ENCODE data around the gene PHOX2A.

Gene PHOX2A

DNA sequence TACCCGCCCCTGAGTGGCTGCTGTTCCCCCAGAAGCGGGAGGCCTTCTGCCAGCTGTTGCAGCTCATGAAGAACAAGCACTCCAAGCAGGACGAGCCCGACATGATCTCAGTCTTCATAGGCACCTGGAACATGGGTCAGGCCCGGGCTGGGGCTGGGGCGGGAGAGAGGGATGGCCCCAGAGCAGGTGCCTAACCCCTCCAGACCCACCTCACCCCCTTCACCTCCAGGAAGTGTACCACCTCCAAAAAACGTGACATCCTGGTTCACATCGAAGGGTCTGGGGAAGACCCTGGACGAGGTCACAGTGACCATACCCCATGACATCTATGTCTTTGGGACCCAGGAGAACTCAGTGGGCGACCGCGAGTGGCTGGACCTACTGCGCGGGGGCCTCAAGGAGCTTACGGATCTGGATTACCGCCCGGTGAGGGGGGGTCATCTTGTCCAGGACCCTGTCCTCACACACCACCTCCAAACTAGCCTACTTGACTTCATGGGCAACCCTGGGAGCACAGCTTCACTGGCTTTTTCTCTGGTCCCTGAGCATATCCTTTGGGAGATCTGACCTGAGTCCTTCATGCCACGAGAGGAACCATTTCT lies 13.1 kb downstream of the PHOX2A start:
- Histone ChIP-seq H3K27me3 (ENCODE audit: control insufficient read depth, insufficient read depth, low read length) (no peaks in the 10 kb centered on the region), H3K9ac (ENCODE audit: low read depth, low read length) (no peak overlapping the region), H3K4me3 (ENCODE audit: low read depth, low read length) (no peak overlapping the region), H3K9me3 (ENCODE audit: control insufficient read depth, insufficient read depth, low read length) (no peaks in the 10 kb centered on the region), H3K36me3 (ENCODE audit: control insufficient read depth, insufficient read depth, low read length) (peaks cover 71% of the 10 kb centered on the region), H3K4me1 (ENCODE audit: control insufficient read depth, insufficient read depth, low read length) (no peaks in the 10 kb centered on the region)

DNA sequence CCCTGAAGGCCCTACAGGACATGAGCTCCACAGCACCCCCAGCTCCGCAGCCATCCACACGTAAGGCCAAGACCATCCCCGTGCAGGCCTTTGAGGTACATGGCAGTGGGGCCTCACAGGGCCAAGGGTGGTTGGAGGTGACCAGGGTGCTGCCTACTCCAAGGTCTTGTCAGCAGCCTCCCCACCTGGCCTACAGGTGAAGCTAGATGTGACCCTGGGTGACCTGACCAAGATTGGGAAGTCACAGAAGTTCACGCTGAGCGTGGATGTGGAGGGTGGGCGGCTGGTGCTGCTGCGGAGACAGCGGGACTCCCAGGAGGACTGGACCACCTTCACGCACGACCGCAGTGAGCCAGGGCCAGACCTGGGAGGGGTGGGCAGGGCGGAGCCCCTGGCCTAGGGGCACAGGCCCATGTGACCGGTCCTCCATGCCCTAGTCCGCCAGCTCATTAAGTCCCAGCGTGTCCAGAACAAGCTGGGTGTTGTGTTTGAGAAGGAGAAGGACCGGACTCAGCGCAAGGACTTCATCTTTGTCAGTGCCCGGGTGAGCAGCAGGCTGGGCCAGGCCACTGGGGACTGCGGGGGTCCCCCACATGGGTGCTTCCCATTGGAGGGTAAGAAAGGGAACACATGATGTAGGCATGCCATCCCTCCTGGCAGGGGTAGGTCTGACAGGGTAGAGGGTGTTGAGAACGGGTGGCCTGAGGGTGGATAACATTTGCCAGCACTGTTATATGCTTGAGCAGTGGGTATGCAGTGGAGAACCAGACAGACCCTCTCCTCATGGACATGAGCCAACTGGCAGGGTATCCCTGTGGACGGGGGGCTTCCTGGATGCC lies 13.8 kb downstream of the PHOX2A start:
- H3K4me1 ChIP-seq (ENCODE audit: control insufficient read depth, insufficient read depth, low read length): peaks cover 2% of the 10 kb centered on the region
- H3K9me3 ChIP-seq (ENCODE audit: control insufficient read depth, insufficient read depth, low read length): no peaks in the 10 kb centered on the region
- no peak overlapping the region for H3K9ac ChIP-seq (ENCODE audit: low read depth, low read length)
- H3K27me3 ChIP-seq (ENCODE audit: control insufficient read depth, insufficient read depth, low read length): no peaks in the 10 kb centered on the region
- peaks cover 64% of the 10 kb centered on the region for H3K36me3 ChIP-seq (ENCODE audit: control insufficient read depth, insufficient read depth, low read length)
- no peak overlapping the region for H3K4me3 ChIP-seq (ENCODE audit: low read depth, low read length)

DNA sequence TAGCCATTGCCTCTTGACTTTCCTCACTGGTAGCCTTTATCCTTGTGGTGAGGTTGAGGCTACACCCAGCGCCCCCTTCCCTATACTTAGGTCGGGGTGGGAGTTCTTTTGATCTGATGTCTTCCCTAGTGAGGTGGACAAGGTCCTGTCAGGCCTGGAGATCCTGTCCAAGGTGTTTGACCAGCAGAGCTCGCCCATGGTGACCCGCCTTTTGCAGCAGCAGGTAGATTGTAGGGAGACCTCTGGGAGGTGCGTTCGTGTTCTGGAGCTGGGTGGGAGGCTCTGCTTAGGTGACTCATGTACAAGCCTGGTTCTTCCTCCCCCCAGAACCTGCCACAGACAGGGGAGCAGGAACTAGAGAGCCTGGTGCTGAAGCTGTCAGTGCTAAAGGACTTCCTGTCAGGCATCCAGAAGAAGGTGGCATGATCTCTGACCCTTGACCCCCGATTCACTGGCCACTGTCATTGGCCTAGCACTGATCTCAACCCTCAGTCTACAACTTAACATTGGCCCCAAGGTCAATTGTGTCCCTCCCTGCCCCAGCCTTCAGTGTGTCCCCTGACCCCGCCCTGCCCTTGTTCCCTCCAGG lies 14.5 kb downstream of the PHOX2A start:
- Histone ChIP-seq H3K9ac (ENCODE audit: low read depth, low read length) (no peak overlapping the region), H3K4me3 (ENCODE audit: low read depth, low read length) (no peak overlapping the region), H3K36me3 (ENCODE audit: control insufficient read depth, insufficient read depth, low read length) (peaks cover 58% of the 10 kb centered on the region), H3K4me1 (ENCODE audit: control insufficient read depth, insufficient read depth, low read length) (peaks cover 2% of the 10 kb centered on the region), H3K27me3 (ENCODE audit: control insufficient read depth, insufficient read depth, low read length) (no peaks in the 10 kb centered on the region), H3K9me3 (ENCODE audit: control insufficient read depth, insufficient read depth, low read length) (no peaks in the 10 kb centered on the region)

DNA sequence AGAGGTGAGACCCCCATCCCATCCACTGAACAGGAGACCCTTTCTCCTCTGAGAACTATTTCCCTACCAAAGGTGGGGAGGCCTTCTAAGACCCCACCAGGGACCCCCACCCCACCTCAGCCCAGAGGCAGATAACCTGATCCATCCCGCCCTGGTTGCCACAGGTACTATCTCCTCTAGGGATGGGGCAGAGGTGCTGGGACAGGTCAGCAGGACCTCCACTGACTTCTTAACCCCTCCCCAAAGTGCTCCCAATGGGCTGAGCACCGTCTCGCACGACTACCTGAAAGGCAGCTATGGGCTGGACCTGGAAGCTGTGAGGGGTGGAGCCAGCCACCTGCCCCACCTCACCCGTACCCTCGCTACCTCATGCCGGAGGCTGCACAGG lies 15.1 kb downstream of the PHOX2A start:
- Histone ChIP-seq H3K4me3 (ENCODE audit: low read depth, low read length) (no peak overlapping the region), H3K36me3 (ENCODE audit: control insufficient read depth, insufficient read depth, low read length) (peaks cover 52% of the 10 kb centered on the region), H3K27me3 (ENCODE audit: control insufficient read depth, insufficient read depth, low read length) (no peaks in the 10 kb centered on the region), H3K4me1 (ENCODE audit: control insufficient read depth, insufficient read depth, low read length) (peaks cover 2% of the 10 kb centered on the region), H3K9me3 (ENCODE audit: control insufficient read depth, insufficient read depth, low read length) (no peaks in the 10 kb centered on the region), H3K9ac (ENCODE audit: low read depth, low read length) (no peak overlapping the region)

DNA sequence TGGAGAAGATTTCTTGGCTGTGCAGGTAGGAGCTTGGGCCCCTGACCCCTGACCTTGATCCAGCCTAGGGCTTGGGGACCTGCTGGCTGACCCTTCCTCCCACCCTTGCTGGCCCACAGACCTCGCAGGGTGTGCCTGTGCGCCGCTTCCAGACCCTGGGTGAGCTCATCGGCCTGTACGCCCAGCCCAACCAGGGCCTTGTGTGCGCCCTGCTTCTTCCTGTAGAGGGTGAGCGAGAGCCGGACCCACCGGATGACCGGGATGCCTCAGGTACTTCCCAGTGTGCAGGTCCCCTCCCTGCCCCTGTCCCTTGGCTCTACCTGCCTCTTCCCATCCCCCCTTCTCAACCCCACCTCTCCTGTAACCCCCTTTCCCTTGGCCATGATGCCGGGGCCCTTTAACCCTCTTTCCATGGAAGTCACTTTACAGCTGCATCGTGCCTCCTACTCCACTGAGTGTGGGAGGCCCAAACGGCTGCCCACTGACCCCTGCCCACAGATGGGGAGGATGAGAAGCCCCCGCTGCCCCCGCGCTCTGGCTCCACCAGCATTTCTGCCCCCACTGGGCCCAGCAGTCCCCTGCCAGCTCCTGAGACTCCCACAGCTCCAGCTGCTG lies 15.6 kb downstream of the PHOX2A start:
- peaks cover 48% of the 10 kb centered on the region for H3K36me3 ChIP-seq (ENCODE audit: control insufficient read depth, insufficient read depth, low read length)
- peaks cover 2% of the 10 kb centered on the region for H3K4me1 ChIP-seq (ENCODE audit: control insufficient read depth, insufficient read depth, low read length)
- no peak overlapping the region for H3K9ac ChIP-seq (ENCODE audit: low read depth, low read length)
- no peaks in the 10 kb centered on the region for H3K27me3 ChIP-seq (ENCODE audit: control insufficient read depth, insufficient read depth, low read length)
- no peak overlapping the region for H3K4me3 ChIP-seq (ENCODE audit: low read depth, low read length)
- no peaks in the 10 kb centered on the region for H3K9me3 ChIP-seq (ENCODE audit: control insufficient read depth, insufficient read depth, low read length)

DNA sequence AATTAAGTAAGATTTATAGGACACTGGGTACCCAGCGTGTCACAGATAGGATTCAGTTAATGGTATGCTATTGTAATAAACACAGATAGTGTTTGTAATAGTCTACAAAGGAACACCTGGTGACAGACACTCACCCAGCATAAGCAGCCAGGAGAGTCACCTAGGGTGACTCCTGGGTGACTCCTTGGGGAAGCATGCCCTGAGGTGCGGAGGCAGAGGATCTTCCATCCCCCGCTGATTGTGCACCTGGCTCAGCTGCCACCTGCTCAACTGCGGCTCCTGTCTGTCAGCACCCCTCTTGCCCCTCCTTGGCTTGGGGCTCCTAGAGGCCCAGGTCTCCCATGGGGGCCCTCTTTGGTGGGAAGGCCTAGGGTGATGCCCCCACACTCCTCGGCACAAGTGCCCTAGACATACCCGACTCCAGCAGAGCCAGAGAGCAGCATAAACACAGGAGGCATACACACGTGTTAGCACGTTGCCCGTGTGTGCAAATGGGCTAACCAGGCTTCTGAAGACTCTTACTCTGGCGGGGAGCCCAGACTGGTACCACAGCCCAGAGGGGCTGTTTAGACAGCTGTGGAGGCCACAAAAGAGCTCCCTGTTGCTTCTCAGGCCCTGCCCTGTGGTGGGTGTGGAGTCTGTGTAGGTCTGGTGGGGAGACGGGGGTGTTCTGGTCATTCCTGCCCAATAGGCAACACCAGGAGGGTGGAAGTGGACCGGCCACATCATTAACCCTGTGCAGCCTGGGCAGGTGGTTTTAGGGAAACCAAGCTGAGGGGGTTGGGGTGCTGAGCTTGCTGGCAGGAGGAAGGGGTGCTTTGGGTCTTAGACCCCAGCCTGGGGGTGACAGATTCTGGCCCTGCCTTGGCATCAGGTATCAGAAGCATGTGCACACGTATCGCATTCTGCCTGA lies 16.4 kb downstream of the PHOX2A start:
- H3K4me3 ChIP-seq (ENCODE audit: low read depth, low read length): no peak overlapping the region
- peaks cover 5% of the 10 kb centered on the region for H3K4me1 ChIP-seq (ENCODE audit: control insufficient read depth, insufficient read depth, low read length)
- H3K9ac ChIP-seq (ENCODE audit: low read depth, low read length): no peak overlapping the region
- no peaks in the 10 kb centered on the region for H3K27me3 ChIP-seq (ENCODE audit: control insufficient read depth, insufficient read depth, low read length)
- no peaks in the 10 kb centered on the region for H3K9me3 ChIP-seq (ENCODE audit: control insufficient read depth, insufficient read depth, low read length)
- H3K36me3 ChIP-seq (ENCODE audit: control insufficient read depth, insufficient read depth, low read length): peaks cover 43% of the 10 kb centered on the region

DNA sequence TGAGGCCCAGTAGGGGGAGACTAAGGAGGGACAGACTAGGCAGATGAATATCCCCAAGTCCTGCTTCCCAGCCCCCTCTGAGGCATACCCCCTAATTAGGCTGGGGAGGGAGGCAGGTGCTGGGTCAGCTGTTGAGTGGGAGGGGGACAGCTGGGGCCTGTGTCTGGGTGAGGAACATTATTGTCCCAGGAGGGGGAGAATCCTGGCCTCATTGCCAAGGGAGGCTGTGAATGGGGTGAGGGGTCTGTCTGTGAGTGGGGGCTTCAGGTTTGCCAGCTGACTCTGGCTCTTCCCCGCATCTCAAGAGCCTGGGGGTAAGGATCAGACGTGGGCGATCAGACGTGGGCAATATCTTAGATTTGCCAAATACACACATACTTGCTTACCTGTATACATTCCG lies 17.3 kb downstream of the PHOX2A start:
- H3K36me3 ChIP-seq (ENCODE audit: control insufficient read depth, insufficient read depth, low read length): peaks cover 34% of the 10 kb centered on the region
- no peak overlapping the region for H3K9ac ChIP-seq (ENCODE audit: low read depth, low read length)
- peaks cover 10% of the 10 kb centered on the region for H3K4me1 ChIP-seq (ENCODE audit: control insufficient read depth, insufficient read depth, low read length)
- no peaks in the 10 kb centered on the region for H3K27me3 ChIP-seq (ENCODE audit: control insufficient read depth, insufficient read depth, low read length)
- H3K4me3 ChIP-seq (ENCODE audit: low read depth, low read length): no peak overlapping the region
- H3K9me3 ChIP-seq (ENCODE audit: control insufficient read depth, insufficient read depth, low read length): no peaks in the 10 kb centered on the region

DNA sequence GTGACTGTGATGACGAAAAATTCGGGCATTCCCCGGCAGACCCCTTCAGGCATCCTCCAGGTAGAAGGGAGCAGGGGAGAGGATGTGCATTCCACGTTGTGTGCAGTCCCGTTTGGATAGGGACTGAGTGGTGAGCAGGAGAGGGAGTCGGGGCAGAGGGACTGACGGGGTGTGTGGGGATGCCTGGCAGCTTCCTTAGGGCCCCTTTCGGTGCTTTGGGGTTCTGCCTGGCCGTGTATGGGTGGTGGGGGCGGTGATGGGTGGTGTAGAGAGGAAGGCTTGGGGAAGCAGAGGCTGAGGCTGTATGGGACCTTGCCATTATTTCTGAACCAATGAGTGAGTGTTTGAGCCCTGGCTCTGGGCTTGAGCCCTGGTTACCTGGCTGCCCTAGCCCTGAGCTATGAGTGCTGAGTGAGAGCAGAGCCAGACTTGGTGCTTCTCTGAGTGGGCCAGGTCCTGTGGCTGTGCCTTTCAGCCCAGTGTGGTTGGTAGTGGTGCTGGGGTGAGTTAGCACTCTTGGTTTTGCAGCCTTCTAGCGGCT lies 18.5 kb downstream of the PHOX2A start:
- peak overlapping the region; percentile 77 for H3K4me3 ChIP-seq (ENCODE audit: low read depth, low read length)
- H3K9me3 ChIP-seq (ENCODE audit: control insufficient read depth, insufficient read depth, low read length): no peaks in the 10 kb centered on the region
- H3K4me1 ChIP-seq (ENCODE audit: control insufficient read depth, insufficient read depth, low read length): peaks cover 15% of the 10 kb centered on the region
- H3K9ac ChIP-seq (ENCODE audit: low read depth, low read length): no peak overlapping the region
- no peaks in the 10 kb centered on the region for H3K27me3 ChIP-seq (ENCODE audit: control insufficient read depth, insufficient read depth, low read length)
- H3K36me3 ChIP-seq (ENCODE audit: control insufficient read depth, insufficient read depth, low read length): peaks cover 24% of the 10 kb centered on the region

DNA sequence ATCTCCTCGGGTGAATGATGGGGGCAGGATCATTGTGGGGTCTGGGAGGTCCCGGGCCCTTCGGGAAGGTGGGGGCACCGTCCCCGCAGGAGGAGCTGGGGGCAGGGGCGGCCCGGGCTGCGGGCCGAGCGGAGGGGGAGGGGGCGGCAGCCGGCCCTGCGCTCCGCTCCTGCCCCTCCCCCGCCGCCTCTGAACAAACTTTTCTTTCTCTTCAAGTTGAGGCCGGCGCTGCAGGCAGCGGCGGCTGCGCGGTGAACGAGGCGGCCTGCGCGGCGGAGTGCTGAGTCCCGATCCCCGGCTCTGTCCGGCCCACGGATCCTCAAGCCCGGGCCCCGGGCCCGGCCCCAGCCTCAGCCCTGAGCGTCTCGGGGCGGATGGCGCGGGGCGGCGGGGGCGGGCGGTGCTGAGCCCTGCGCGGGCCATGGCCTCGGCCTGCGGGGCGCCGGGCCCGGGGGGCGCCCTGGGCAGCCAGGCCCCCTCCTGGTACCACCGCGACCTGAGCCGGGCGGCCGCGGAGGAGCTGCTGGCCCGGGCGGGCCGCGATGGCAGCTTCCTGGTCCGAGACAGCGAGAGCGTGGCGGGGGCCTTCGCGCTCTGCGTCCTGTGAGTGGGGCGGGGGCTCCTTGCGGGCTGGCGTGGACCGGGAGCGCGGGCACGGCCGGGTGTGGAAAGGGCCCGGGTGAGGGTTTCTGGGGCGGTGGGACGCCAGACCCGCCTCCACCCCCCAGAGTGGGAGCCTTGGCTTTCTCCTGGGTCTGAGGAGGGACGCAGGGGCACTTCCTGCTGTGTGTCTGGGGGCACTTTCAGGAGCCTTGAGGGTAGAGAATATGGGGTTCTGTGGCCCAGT lies 19.2 kb downstream of the PHOX2A start, which contains the start of gene INPPL1:
TSS of gene INPPL1 (plus strand) at position 204 of the 847 bp plus-strand sequence. CDS start at position 422, 218 bp downstream.
- H3K4me1 ChIP-seq (ENCODE audit: control insufficient read depth, insufficient read depth, low read length): peaks cover 15% of the 10 kb centered on the region
- peak within 1 kb of the TSS; percentile 57 for H3K9ac ChIP-seq (ENCODE audit: low read depth, low read length)
- H3K27me3 ChIP-seq (ENCODE audit: control insufficient read depth, insufficient read depth, low read length): no peaks in the 10 kb centered on the region
- no peaks in the 10 kb centered on the region for H3K9me3 ChIP-seq (ENCODE audit: control insufficient read depth, insufficient read depth, low read length)
- peak within 1 kb of the TSS; percentile 77 for H3K4me3 ChIP-seq (ENCODE audit: low read depth, low read length)
- peaks cover 17% of the 10 kb centered on the region for H3K36me3 ChIP-seq (ENCODE audit: control insufficient read depth, insufficient read depth, low read length)
